Activated T-cell treated with anti-CD3 and anti-CD28 coated beads, Interleukin-2, amount 50 U/mL, for 72 hours (primary cell): ENCODE measurements around the gene C20orf141. TPM values are rescaled to one million over a fixed set of nuclear protein-coding genes. Genes with fewer than 3 reads are reported as not detected.

Source experiments
- ATAC-seq, 2 donors: fragments of 150-1000 bp; cut with Tn5 transposase; replicated peaks in 1 of 2; 2 replicates each; pipeline ENCODE4 v1.10.0; 2021; ENCODE audit warnings: moderate library complexity in 2 of 2, mild to moderate bottlenecking in 1 of 2
- DNase-seq, 2 donors: peaks; one replicate each; pipeline ENCODE4 v3.0.0; 2021 to 2022; ENCODE audit warnings: mixed read lengths in 1 of 2
- H3K27ac Mint-ChIP-seq: one replicate; pipeline ENCODE4 v1.8.0; 2022; ENCODE audit warnings: mild to moderate bottlenecking, moderate library complexity, mixed read lengths
- H3K27me3 Mint-ChIP-seq: one replicate; pipeline ENCODE4 v1.8.0; 2022; ENCODE audit warnings: low read depth, mixed read lengths
- H3K36me3 Mint-ChIP-seq, 2 donors: one replicate each; pipeline ENCODE4 v1.8.0; 2022; ENCODE audit warnings: mixed read lengths in 2 of 2, mild to moderate bottlenecking in 1 of 2; ENCODE audit not compliant: insufficient read depth in 2 of 2
- H3K4me1 Mint-ChIP-seq: one replicate; pipeline ENCODE4 v1.8.0; 2022; ENCODE audit warnings: low read depth, mixed read lengths
- H3K4me3 Mint-ChIP-seq, 2 donors: one replicate each; pipeline ENCODE4 v1.8.0; 2022; ENCODE audit warnings: mild to moderate bottlenecking in 2 of 2, mixed read lengths in 2 of 2, moderate library complexity in 2 of 2
- H3K9me3 Mint-ChIP-seq, 2 donors: one replicate each; pipeline ENCODE4 v1.8.0; 2022; ENCODE audit warnings: mixed read lengths in 2 of 2
- total RNA-seq, 2 donors: library from RNA; stranded (reverse); gene quantifications; one replicate each; pipeline ENCODE4 v1.2.3, GENCODE V29; 2022

C20orf141 gene
- total RNA-seq, 2 donors from 2014 or later, result not detected

GRCh38 chr20:2859330-2860121 lies 44.7 kb downstream of the C20orf141 start:
- Mint-ChIP-seq H3K36me3 (peaks cover 0 to 2% of the 10 kb centered on the region in 2 donors), H3K4me3 (no peak overlapping the region), H3K4me1 (peaks cover 1% of the 10 kb centered on the region), H3K9me3 (no peaks in the 10 kb centered on the region), H3K27ac (no peak overlapping the region), H3K27me3 (no peaks in the 10 kb centered on the region)
- DNase-seq (no peak), ATAC-seq (no peak)

GRCh38 chr20:2864626-2865025 lies 49.8 kb downstream of the C20orf141 start:
- H3K36me3 Mint-ChIP-seq, result peaks cover 0 to 4% of the 10 kb centered on the region in 2 donors
- H3K4me3 Mint-ChIP-seq, result no peak overlapping the region
- ATAC-seq (no peak), DNase-seq (no peak)
- no peaks in the 10 kb centered on the region for H3K27me3 Mint-ChIP-seq
- no peaks in the 10 kb centered on the region for H3K9me3 Mint-ChIP-seq
- H3K4me1 Mint-ChIP-seq, result peaks cover 37% of the 10 kb centered on the region
- H3K27ac Mint-ChIP-seq, result no peak overlapping the region

DNA sequence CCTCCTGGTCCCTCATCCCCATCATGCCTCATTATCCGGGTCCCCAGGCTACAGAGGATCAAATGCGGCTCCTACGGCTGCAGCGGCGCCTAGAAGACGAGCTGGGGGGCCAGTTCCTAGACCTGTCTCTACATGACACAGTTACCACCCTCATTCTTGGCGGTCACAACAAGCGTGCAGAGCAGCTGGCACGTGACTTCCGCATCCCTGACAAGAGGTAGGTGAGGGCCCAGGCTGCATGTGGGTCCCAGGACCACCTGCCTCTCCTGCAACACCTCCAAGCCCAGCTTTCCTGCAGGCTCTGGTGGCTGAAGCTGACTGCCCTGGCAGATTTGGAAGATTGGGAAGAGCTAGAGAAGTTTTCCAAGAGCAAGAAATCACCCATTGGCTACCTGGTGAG lies 50.3 kb downstream of the C20orf141 start:
- Mint-ChIP-seq H3K9me3 (no peaks in the 10 kb centered on the region), H3K4me1 (peaks cover 37% of the 10 kb centered on the region), H3K27ac (no peak overlapping the region), H3K27me3 (no peaks in the 10 kb centered on the region), H3K36me3 (peaks cover 0 to 4% of the 10 kb centered on the region in 2 donors), H3K4me3 (peak overlapping the region in 1 of 2 donors; percentile 35)
- DNase-seq (no peak), ATAC-seq (no peak)

Other genes starting within 250 kb of the C20orf141 start
- 100 to 1,000 TPM; 263 to 392 TPM for gene NOP56, start 162.4 kb upstream of the C20orf141 start, total RNA-seq
- 100 to 1,000 TPM; 101 to 127 TPM for gene IDH3B, start 150.8 kb upstream of the C20orf141 start, total RNA-seq
- gene EBF4, start 122.2 kb upstream of the C20orf141 start, total RNA-seq, result 10 to 100 TPM in 1 of 2 donors, 1 to 10 TPM in 1; 8.9 to 23.0 TPM
- 1 to 10 TPM; 4.0 to 4.4 TPM for gene CPXM1, start 14.4 kb upstream of the C20orf141 start, total RNA-seq
- not detected for gene TMEM239, start 1.4 kb downstream of the C20orf141 start, total RNA-seq
- gene PCED1A, start 25.7 kb downstream of the C20orf141 start, total RNA-seq, result 10 to 100 TPM; 52.8 to 58.9 TPM
- gene VPS16, start 25.8 kb downstream of the C20orf141 start, total RNA-seq, result 10 to 100 TPM; 54.3 to 60.7 TPM
- 10 to 100 TPM; 81.2 to 85.9 TPM for gene PTPRA, start 58.5 kb downstream of the C20orf141 start, total RNA-seq
- 10 to 100 TPM in 1 of 2 donors, 1 to 10 TPM in 1; 5.5 to 87.1 TPM for gene GNRH2, start 228.6 kb downstream of the C20orf141 start, total RNA-seq
- 100 to 1,000 TPM; 100 to 155 TPM for gene MRPS26, start 231.1 kb downstream of the C20orf141 start, total RNA-seq